ENCODE results near the gene PPP1R9B. TPM values are rescaled to one million over a fixed set of nuclear protein-coding genes. Genes with fewer than 3 reads are reported as not detected.

The PPP1R9B gene
- total RNA-seq, 2 experiments from 2014 or later: 136 to 137 TPM

GRCh38 chr17:50096758-50097157 lies 53.7 kb downstream of the PPP1R9B start:
- Mint-ChIP-seq H3K4me3 (no peak overlapping the region), H3K9me3 (no peaks in the 10 kb centered on the region), H3K27ac (no peak overlapping the region), H3K4me1 (peaks cover 23% of the 10 kb centered on the region), H3K36me3 (ENCODE audit: low read depth) (peaks cover 3% of the 10 kb centered on the region), H3K27me3 (no peaks in the 10 kb centered on the region)
- ChIA-PET CTCF (interaction anchor here (0.6 to 1.0 kb wide), 2 partner anchors 9 to 54 kb away, joined by 4 to 5 read pairs; partner anchors contain the start of gene PPP1R9B), POLR2A (interaction anchor here (1.0 kb wide), 1 partner anchor 10 kb away, joined by 3 read pairs; no protein-coding TSS in a partner anchor)
- no peak for DNase-seq

- no peaks in the 10 kb centered on the region for H3K9me3 Mint-ChIP-seq
- DNase-seq: no peak
- H3K36me3 Mint-ChIP-seq (ENCODE audit: low read depth): peaks cover 3% of the 10 kb centered on the region
- CTCF ChIA-PET: interaction anchor here (0.6 to 1.0 kb wide), 2 partner anchors 9 to 55 kb away, joined by 4 to 5 read pairs; partner anchors contain the start of gene PPP1R9B
- POLR2A ChIA-PET: interaction anchor here (1.0 kb wide), 1 partner anchor 9 kb away, joined by 3 read pairs; no protein-coding TSS in a partner anchor
- peaks cover 23% of the 10 kb centered on the region for H3K4me1 Mint-ChIP-seq
- no peaks in the 10 kb centered on the region for H3K27me3 Mint-ChIP-seq
- no peak overlapping the region for H3K27ac Mint-ChIP-seq
- H3K4me3 Mint-ChIP-seq: peak overlapping the region; percentile 79
Observed at GRCh38 chr17:50096092-50096491, 54.4 kb downstream of the PPP1R9B start.

- Mint-ChIP-seq H3K27me3 (no peaks in the 10 kb centered on the region), H3K4me1 (peaks cover 23% of the 10 kb centered on the region), H3K27ac (peak overlapping the region; percentile 76), H3K36me3 (ENCODE audit: low read depth) (peaks cover 3% of the 10 kb centered on the region), H3K9me3 (no peaks in the 10 kb centered on the region), H3K4me3 (peak overlapping the region; percentile 79)
- no peak for DNase-seq
- ChIA-PET CTCF (interaction anchor here (1.0 kb wide), 1 partner anchor 8 kb away, joined by 4 read pairs; no protein-coding TSS in a partner anchor), POLR2A (interaction anchor here (1.0 to 1.4 kb wide), 2 partner anchors 9 to 75 kb away, joined by 3 to 4 read pairs; no protein-coding TSS in a partner anchor)
Observed at GRCh38 chr17:50095626-50096037, 54.8 kb downstream of the PPP1R9B start.

- peak; percentile 98 for DNase-seq
- H3K9me3 Mint-ChIP-seq: no peaks in the 10 kb centered on the region
- peaks cover 19% of the 10 kb centered on the region for H3K4me1 Mint-ChIP-seq
- CTCF ChIA-PET: interaction anchor here (0.6 to 4.3 kb wide), 65 partner anchors 9 to 707 kb away, joined by 3 to 48 read pairs (median 4); partner anchors contain the start of genes COL1A1, ITGA3, PPP1R9B and SAMD14
- no peaks in the 10 kb centered on the region for H3K27me3 Mint-ChIP-seq
- peak within 1 kb of the TSS; percentile 79 for H3K4me3 Mint-ChIP-seq
- peaks cover 3% of the 10 kb centered on the region for H3K36me3 Mint-ChIP-seq (ENCODE audit: low read depth)
- POLR2A ChIA-PET: interaction anchor here (1.0 to 2.4 kb wide), 6 partner anchors 13 to 93 kb away, joined by 3 to 8 read pairs (median 4); partner anchors contain the start of gene ITGA3
- H3K27ac Mint-ChIP-seq: peak within 1 kb of the TSS; percentile 76
Observed at GRCh38 chr17:50094753-50095619, 55.5 kb downstream of the PPP1R9B start, which contains the start of gene PDK2. PDK2 (plus strand) TSS chr17:50095351; CDS start chr17:50095436, 85 bp downstream.

GRCh38 chr17:50094243-50094752 lies 56.2 kb downstream of the PPP1R9B start:
- ChIA-PET CTCF (interaction anchor here (0.6 to 4.3 kb wide), 70 partner anchors 9 to 1446 kb away, joined by 3 to 48 read pairs (median 4); partner anchors contain the start of genes COL1A1, ITGA3, PPP1R9B and SAMD14), POLR2A (interaction anchor here (1.0 to 2.4 kb wide), 6 partner anchors 13 to 93 kb away, joined by 3 to 8 read pairs (median 4); partner anchors contain the start of gene ITGA3)
- Mint-ChIP-seq H3K9me3 (no peaks in the 10 kb centered on the region), H3K27ac (peak overlapping the region; percentile 76), H3K4me1 (peaks cover 18% of the 10 kb centered on the region), H3K4me3 (peak overlapping the region; percentile 79), H3K27me3 (no peaks in the 10 kb centered on the region), H3K36me3 (ENCODE audit: low read depth) (peaks cover 3% of the 10 kb centered on the region)
- peak; percentile 90 for DNase-seq

- Mint-ChIP-seq H3K36me3 (ENCODE audit: low read depth) (peaks cover 3% of the 10 kb centered on the region), H3K4me3 (no peak overlapping the region), H3K4me1 (peaks cover 18% of the 10 kb centered on the region), H3K27me3 (no peaks in the 10 kb centered on the region), H3K27ac (peak overlapping the region; percentile 76), H3K9me3 (no peaks in the 10 kb centered on the region)
- no peak for DNase-seq
- CTCF ChIA-PET: interaction anchor here (0.6 to 4.3 kb wide), 65 partner anchors 9 to 1446 kb away, joined by 3 to 48 read pairs (median 4); partner anchors contain the start of genes COL1A1, ITGA3, PPP1R9B and SAMD14
- POLR2A ChIA-PET: interaction anchor here (1.0 to 2.4 kb wide), 5 partner anchors 14 to 92 kb away, joined by 3 to 8 read pairs (median 3); partner anchors contain the start of gene ITGA3
Observed at GRCh38 chr17:50093807-50094206, 56.7 kb downstream of the PPP1R9B start.

- H3K27me3 Mint-ChIP-seq: no peaks in the 10 kb centered on the region
- H3K9me3 Mint-ChIP-seq: no peaks in the 10 kb centered on the region
- CTCF ChIA-PET: interaction anchor here (0.6 to 4.3 kb wide), 17 partner anchors 9 to 751 kb away, joined by 3 to 48 read pairs (median 14); partner anchors contain the start of genes ITGA3 and TMEM92
- POLR2A ChIA-PET: interaction anchor here (2.4 kb wide), 1 partner anchor 36 kb away, joined by 8 read pairs; the partner anchor contains the start of gene ITGA3
- H3K4me3 Mint-ChIP-seq: no peak overlapping the region
- peaks cover 18% of the 10 kb centered on the region for H3K4me1 Mint-ChIP-seq
- DNase-seq: no peak
- no peak overlapping the region for H3K27ac Mint-ChIP-seq
- H3K36me3 Mint-ChIP-seq (ENCODE audit: low read depth): no peaks in the 10 kb centered on the region
Observed at GRCh38 chr17:50093246-50093645, 57.2 kb downstream of the PPP1R9B start.

GRCh38 chr17:50091918-50092285 lies 58.6 kb downstream of the PPP1R9B start:
- no peaks in the 10 kb centered on the region for H3K9me3 Mint-ChIP-seq
- no peak overlapping the region for H3K4me3 Mint-ChIP-seq
- ChIA-PET CTCF (interaction anchor here (0.7 to 4.3 kb wide), 7 partner anchors 24 to 269 kb away, joined by 3 to 48 read pairs (median 5); no protein-coding TSS in a partner anchor), POLR2A (no interaction called here)
- DNase-seq: no peak
- H3K36me3 Mint-ChIP-seq (ENCODE audit: low read depth): no peaks in the 10 kb centered on the region
- H3K27me3 Mint-ChIP-seq: no peaks in the 10 kb centered on the region
- peaks cover 17% of the 10 kb centered on the region for H3K4me1 Mint-ChIP-seq
- no peak overlapping the region for H3K27ac Mint-ChIP-seq

GRCh38 chr17:50090971-50091917 lies 59.2 kb downstream of the PPP1R9B start:
- Mint-ChIP-seq H3K4me3 (no peak overlapping the region), H3K9me3 (no peaks in the 10 kb centered on the region), H3K4me1 (peaks cover 13% of the 10 kb centered on the region), H3K27me3 (no peaks in the 10 kb centered on the region), H3K27ac (no peak overlapping the region), H3K36me3 (ENCODE audit: low read depth) (no peaks in the 10 kb centered on the region)
- ChIA-PET CTCF (interaction anchor here (1.1 to 4.3 kb wide), 2 partner anchors 64 to 198 kb away, joined by 3 to 32 read pairs; no protein-coding TSS in a partner anchor), POLR2A (no interaction called here)
- DNase-seq: no peak

- POLR2A ChIA-PET: no interaction called here
Observed at GRCh38 chr17:50090071-50090470, 60.4 kb downstream of the PPP1R9B start.

GRCh38 chr17:50088952-50089825 lies 61.3 kb downstream of the PPP1R9B start:
- Mint-ChIP-seq H3K4me3 (no peak overlapping the region), H3K9me3 (no peaks in the 10 kb centered on the region), H3K27ac (no peak overlapping the region), H3K27me3 (no peaks in the 10 kb centered on the region), H3K4me1 (peaks cover 2% of the 10 kb centered on the region), H3K36me3 (ENCODE audit: low read depth) (no peaks in the 10 kb centered on the region)
- POLR2A ChIA-PET: no interaction called here
- CTCF ChIA-PET: interaction anchor here (2.1 to 3.1 kb wide), 2 partner anchors 61 to 68 kb away, joined by 10 to 73 read pairs; no protein-coding TSS in a partner anchor
- DNase-seq: no peak

More at GRCh38 chr17:50090071-50090470, 60.4 kb downstream of the PPP1R9B start:
- no peak for DNase-seq
- Mint-ChIP-seq H3K9me3 (no peaks in the 10 kb centered on the region), H3K36me3 (ENCODE audit: low read depth) (no peaks in the 10 kb centered on the region), H3K4me1 (peaks cover 4% of the 10 kb centered on the region), H3K27ac (no peak overlapping the region), H3K27me3 (no peaks in the 10 kb centered on the region), H3K4me3 (no peak overlapping the region)
- CTCF ChIA-PET: no interaction called here

Measured in activated CD4-positive, alpha-beta memory T cell treated with anti-CD3 and anti-CD28 coated beads, Interleukin-2, amount 10 ng/mL, durations not matched to agents 7 days and 5 days (primary cell).